MM.1S (cell line): ENCODE results near the gene NCOA3.

Source experiments
- DNase-seq: peaks from one replicate; pipeline ENCODE4 v3.0.0-alpha.2; 2015
- H2AFZ ChIP-seq: fragments of 300-600 bp; sonication (generic); 2 replicates; pipeline ENCODE4 v1.6.0; 2016; ENCODE audit warnings: antibody characterized with exemption, low read length
- H3F3A ChIP-seq: fragments of 300-600 bp; sonication (generic); 2 replicates; pipeline ENCODE4 v1.6.1; 2016; ENCODE audit warnings: mild to moderate bottlenecking, antibody characterized with exemption, low read length, moderate library complexity, mixed read lengths; ENCODE audit not compliant: insufficient read depth
- H3K27ac ChIP-seq: fragments of 300-600 bp; sonication (generic); 2 replicates; pipeline ENCODE4 v1.5.1; 2016; ENCODE audit warnings: mild to moderate bottlenecking, low read length
- H3K27me3 ChIP-seq: fragments of 300-600 bp; sonication (generic); replicated peaks from 2 replicates; pipeline ENCODE4 v1.6.0; 2016; ENCODE audit warnings: low read length; ENCODE audit not compliant: insufficient read depth
- H3K36me3 ChIP-seq: fragments of 300-600 bp; sonication (generic); replicated peaks from 2 replicates; pipeline ENCODE4 v1.6.1; 2016; ENCODE audit warnings: mild to moderate bottlenecking, low read length, mixed read lengths; ENCODE audit not compliant: insufficient read depth
- H3K4me1 ChIP-seq: fragments of 300-600 bp; sonication (generic); 2 replicates; pipeline ENCODE4 v1.6.1; 2016; ENCODE audit warnings: low read length, mixed read lengths
- H3K4me2 ChIP-seq: fragments of 300-600 bp; sonication (generic); 2 replicates; pipeline ENCODE4 v1.6.0; 2016; ENCODE audit warnings: low read depth, low read length
- H3K4me3 ChIP-seq: fragments of 300-600 bp; sonication (generic); 2 replicates; pipeline ENCODE4 v1.5.1; 2016; ENCODE audit warnings: low read length, mixed read lengths
- H3K79me2 ChIP-seq: fragments of 300-600 bp; sonication (generic); 2 replicates; pipeline ENCODE4 v1.6.1; 2016; ENCODE audit warnings: mixed run types, low read length, mixed read lengths
- H3K9ac ChIP-seq: fragments of 300-600 bp; sonication (generic); 2 replicates; pipeline ENCODE4 v1.6.1; 2016; ENCODE audit warnings: low read length, mixed read lengths
- H3K9me2 ChIP-seq: fragments of 300-600 bp; sonication (generic); replicated peaks from 2 replicates; pipeline ENCODE4 v1.6.1; 2016; ENCODE audit warnings: mild to moderate bottlenecking, low read length, mixed read lengths; ENCODE audit not compliant: insufficient read depth
- H3K9me3 ChIP-seq: fragments of 300-600 bp; sonication (generic); replicated peaks from 2 replicates; pipeline ENCODE4 v1.6.1; 2016; ENCODE audit warnings: mild to moderate bottlenecking, low read length, mixed read lengths; ENCODE audit not compliant: insufficient read depth
- H4K20me1 ChIP-seq: fragments of 300-600 bp; sonication (generic); 2 replicates; pipeline ENCODE4 v1.6.1; 2016; ENCODE audit warnings: mild to moderate bottlenecking, low read length, moderate library complexity, mixed read lengths; ENCODE audit not compliant: insufficient read depth
- CTCF ChIP-seq: fragments of 300-600 bp; sonication (generic); IDR thresholded peaks from 2 replicates; pipeline ENCODE4 v1.5.1; 2016; ENCODE audit warnings: antibody characterized with exemption, low read length, mixed read lengths
- EZH2 ChIP-seq: fragments of 300-600 bp; sonication (generic); optimal IDR thresholded peaks from 2 replicates; pipeline ENCODE3; 2017; ENCODE audit warnings: low read depth, mild to moderate bottlenecking, antibody characterized with exemption, low read length, mixed read lengths
- EZH2phosphoT487 ChIP-seq: fragments of 300-600 bp; sonication (generic); IDR thresholded peaks from 2 replicates; pipeline ENCODE4 v1.6.1; 2018; ENCODE audit warnings: antibody characterized with exemption, low read length

Gene NCOA3

GRCh38 chr20:47535088-47535487 is 33.4 kb downstream of the NCOA3 start:
- TF ChIP-seq EZH2phosphoT487, result no peak
- TF ChIP-seq EZH2, result no peak
- no peak for TF ChIP-seq CTCF

GRCh38 chr20:47535994-47536393 is 34.3 kb downstream of the NCOA3 start:
- Histone ChIP-seq H3K4me3 (no peak overlapping the region), H4K20me1 (0 out of 2 replicates have a peak, but pooled peaks cover 4% of the 10 kb centered on the region), H3F3A (no peaks in the 10 kb centered on the region), H3K27me3 (no peaks in the 10 kb centered on the region), H3K9me3 (no peaks in the 10 kb centered on the region), H3K9ac (no peak overlapping the region), H3K79me2 (peaks cover 95% of the 10 kb centered on the region), H3K36me3 (no peaks in the 10 kb centered on the region), H3K4me1 (no peaks in the 10 kb centered on the region), H3K4me2 (no peak overlapping the region), H3K9me2 (no peaks in the 10 kb centered on the region), H3K27ac (no peak overlapping the region), H2AFZ (no peak overlapping the region)
- TF ChIP-seq EZH2phosphoT487, result no peak
- TF ChIP-seq EZH2, result no peak
- no peak for TF ChIP-seq CTCF
- no peak for DNase-seq

More at GRCh38 chr20:47535088-47535487, 33.4 kb downstream of the NCOA3 start:
- Histone ChIP-seq H3K9me3 (no peaks in the 10 kb centered on the region), H3K27ac (no peak overlapping the region), H3K4me3 (no peak overlapping the region), H3K9me2 (no peaks in the 10 kb centered on the region), H3K79me2 (peaks cover 95% of the 10 kb centered on the region), H3K4me2 (no peak overlapping the region), H3K4me1 (no peaks in the 10 kb centered on the region), H3F3A (no peaks in the 10 kb centered on the region), H4K20me1 (no peaks in the 10 kb centered on the region), H3K36me3 (no peaks in the 10 kb centered on the region), H3K9ac (no peak overlapping the region), H3K27me3 (no peaks in the 10 kb centered on the region), H2AFZ (no peak overlapping the region)
- DNase-seq, result no peak

GRCh38 chr20:47540443-47541354 is 39.0 kb downstream of the NCOA3 start:
- no peaks in the 10 kb centered on the region for H3F3A ChIP-seq
- no peak for TF ChIP-seq EZH2phosphoT487
- TF ChIP-seq CTCF, result no peak
- TF ChIP-seq EZH2, result no peak
- H3K79me2 ChIP-seq, result peaks cover 97% of the 10 kb centered on the region
- H3K9me3 ChIP-seq, result no peaks in the 10 kb centered on the region
- no peaks in the 10 kb centered on the region for H3K36me3 ChIP-seq
- H3K4me1 ChIP-seq, result peaks cover 6% of the 10 kb centered on the region; the same call in 1 of the 2 replicates
- no peak overlapping the region for H3K9ac ChIP-seq
- H3K27me3 ChIP-seq, result no peaks in the 10 kb centered on the region
- no peak overlapping the region for H3K27ac ChIP-seq
- H4K20me1 ChIP-seq, result peaks cover 15% of the 10 kb centered on the region; the same call in 1 of the 2 replicates
- no peak overlapping the region for H3K4me2 ChIP-seq
- DNase-seq, result no peak
- H2AFZ ChIP-seq, result no peak overlapping the region
- H3K9me2 ChIP-seq, result no peaks in the 10 kb centered on the region
- no peak overlapping the region for H3K4me3 ChIP-seq
